Renal cortical epithelial cell (primary cell): ENCODE data around the gene ADAM19. TPM values are rescaled to one million over a fixed set of nuclear protein-coding genes. Genes with fewer than 3 reads are reported as not detected.

Experiments
- DNase-seq: peaks from one replicate; pipeline ENCODE4 v3.0.0-alpha.2; 2011; ENCODE audit warnings: low read depth
- total RNA-seq: library from RNA; depleted of rRNA; stranded (reverse); fragments of >200 nt; gene quantifications from 2 replicates; pipeline ENCODE4 v1.2.3, GENCODE V29; 2014

ADAM19 gene
- total RNA-seq, 1 donor from 2014 or later, result 6.2 TPM

- DNase-seq, result no peak
Measured at GRCh38 chr5:157563373-157563928, 12.1 kb downstream of the ADAM19 start.

GRCh38 chr5:157562111-157562581 lies 13.4 kb downstream of the ADAM19 start:
- no peak for DNase-seq

GRCh38 chr5:157561110-157561509 lies 14.5 kb downstream of the ADAM19 start:
- DNase-seq, result no peak

GRCh38 chr5:157559301-157559700 lies 16.3 kb downstream of the ADAM19 start:
- DNase-seq, result peak; percentile 85

- peak; percentile 44 for DNase-seq
Measured at GRCh38 chr5:157558681-157559080, 16.9 kb downstream of the ADAM19 start.

GRCh38 chr5:157558041-157558595 lies 17.5 kb downstream of the ADAM19 start:
- peak; percentile 98 for DNase-seq

- no peak for DNase-seq
Measured at GRCh38 chr5:157556615-157557418, 18.8 kb downstream of the ADAM19 start.

- DNase-seq, result no peak
Measured at GRCh38 chr5:157555037-157555640, 20.4 kb downstream of the ADAM19 start.

- DNase-seq, result no peak
Measured at GRCh38 chr5:157554179-157555036, 21.2 kb downstream of the ADAM19 start.

- no peak for DNase-seq
Measured at GRCh38 chr5:157552650-157553049, 22.9 kb downstream of the ADAM19 start.

GRCh38 chr5:157550663-157551062 lies 24.9 kb downstream of the ADAM19 start:
- no peak for DNase-seq

GRCh38 chr5:157549954-157550549 lies 25.5 kb downstream of the ADAM19 start:
- no peak for DNase-seq

GRCh38 chr5:157549283-157549629 lies 26.3 kb downstream of the ADAM19 start:
- peak; percentile 50 for DNase-seq

- DNase-seq, result peak; percentile 92
Measured at GRCh38 chr5:157548513-157549282, 26.9 kb downstream of the ADAM19 start.

- no peak for DNase-seq
Measured at GRCh38 chr5:157547941-157548512, 27.5 kb downstream of the ADAM19 start.

- no peak for DNase-seq
Measured at GRCh38 chr5:157546456-157547100, 29.0 kb downstream of the ADAM19 start.

- DNase-seq, result no peak
Measured at GRCh38 chr5:157545610-157546310, 29.8 kb downstream of the ADAM19 start.

GRCh38 chr5:157544623-157544989 lies 31.0 kb downstream of the ADAM19 start:
- DNase-seq, result no peak
